ENCODE data around the gene FOXL1. TPM values are rescaled to one million over a fixed set of nuclear protein-coding genes. Genes with fewer than 3 reads are reported as not detected.

Gene FOXL1
- under 1 TPM in 1 of 3 donors, not detected in 2; 0.10 TPM for total RNA-seq
- not detected for total RNA-seq (2013)

GRCh38 chr16:86578061-86578599 lies at the start of gene FOXL1:
TSS of gene FOXL1 (plus strand) at chr16:86578549. CDS start at chr16:86578724, 175 bp downstream.
- Histone ChIP-seq H3K36me3 (ENCODE audit: control insufficient read depth, insufficient read depth, low read length) (no peaks in the 10 kb centered on the region), H3K27me3 (ENCODE audit: control insufficient read depth, insufficient read depth, low read length) (peaks cover 26% of the 10 kb centered on the region), H3K27ac (ENCODE audit: low read length) (no peak within 1 kb of the TSS), H3K9me3 (ENCODE audit: control insufficient read depth, insufficient read depth, low read length) (no peaks in the 10 kb centered on the region), H3K4me1 (ENCODE audit: control insufficient read depth, insufficient read depth, low read length) (peaks cover 12% of the 10 kb centered on the region), H3K4me3 (ENCODE audit: low read length) (no peak within 1 kb of the TSS)
- Mint-ChIP-seq H3K36me3 (no peaks in the 10 kb centered on the region), H3K9me3 (no peaks in the 10 kb centered on the region), H3K27me3 (ENCODE audit: low read depth in 2 of 2) (peaks cover 65 to 74% of the 10 kb centered on the region in 2 donors), H3K4me3 (peak within 1 kb of the TSS; percentile 28), H3K4me1 (peaks cover 5 to 10% of the 10 kb centered on the region in 2 donors), H3K27ac (no peak within 1 kb of the TSS)
- DNase-seq (no peak), ATAC-seq (no peak)
- intact Hi-C loops (cut with micrococcal nuclease), result no loop called here
- no peak for TF ChIP-seq CTCF (IDR thresholded peaks at IDR 0.05)
- WGBS (ENCODE audit: insufficient coverage), result 88% methylated on average over 11 of the region's 13 CpGs

GRCh38 chr16:86529160-86529559 lies 49.2 kb upstream of the FOXL1 start:
- Mint-ChIP-seq H3K4me3 (no peak overlapping the region), H3K4me1 (no peaks in the 10 kb centered on the region), H3K36me3 (no peaks in the 10 kb centered on the region), H3K9me3 (no peaks in the 10 kb centered on the region), H3K27me3 (ENCODE audit: low read depth in 2 of 2) (no peaks in the 10 kb centered on the region), H3K27ac (no peak overlapping the region)
- Histone ChIP-seq H3K9me3 (ENCODE audit: control insufficient read depth, insufficient read depth, low read length) (no peaks in the 10 kb centered on the region), H3K27ac (ENCODE audit: low read length) (no peak overlapping the region), H3K27me3 (ENCODE audit: control insufficient read depth, insufficient read depth, low read length) (no peaks in the 10 kb centered on the region), H3K4me3 (ENCODE audit: low read length) (no peak overlapping the region), H3K4me1 (ENCODE audit: control insufficient read depth, insufficient read depth, low read length) (no peaks in the 10 kb centered on the region), H3K36me3 (ENCODE audit: control insufficient read depth, insufficient read depth, low read length) (peaks cover 4% of the 10 kb centered on the region)
- 90% methylated on average over 8 of the region's 8 CpGs for WGBS (ENCODE audit: insufficient coverage)
- TF ChIP-seq CTCF (IDR thresholded peaks at IDR 0.05), result no peak
- intact Hi-C loops (cut with micrococcal nuclease), result no loop called here
- no peak for ATAC-seq
- DNase-seq, result no peak

- H3K36me3 ChIP-seq (ENCODE audit: control insufficient read depth, insufficient read depth, low read length), result peaks cover 4% of the 10 kb centered on the region
Observed at GRCh38 chr16:86530251-86531190, 47.8 kb upstream of the FOXL1 start.

More at GRCh38 chr16:86530251-86531190, 47.8 kb upstream of the FOXL1 start:
- no peak overlapping the region for H3K27ac ChIP-seq (ENCODE audit: low read length)
- 95% methylated on average over 31 of the region's 31 CpGs for WGBS (ENCODE audit: insufficient coverage)
- DNase-seq (no peak), ATAC-seq (no peak)
- H3K4me3 Mint-ChIP-seq, result no peak overlapping the region
- intact Hi-C loops (cut with micrococcal nuclease), result no loop called here
- H3K27me3 ChIP-seq (ENCODE audit: control insufficient read depth, insufficient read depth, low read length), result no peaks in the 10 kb centered on the region
- no peaks in the 10 kb centered on the region for H3K4me1 Mint-ChIP-seq
- H3K9me3 Mint-ChIP-seq, result no peaks in the 10 kb centered on the region
- no peak for TF ChIP-seq CTCF (IDR thresholded peaks at IDR 0.05)
- H3K27ac Mint-ChIP-seq, result no peak overlapping the region
- H3K9me3 ChIP-seq (ENCODE audit: control insufficient read depth, insufficient read depth, low read length), result no peaks in the 10 kb centered on the region
- no peaks in the 10 kb centered on the region for H3K27me3 Mint-ChIP-seq (ENCODE audit: low read depth in 2 of 2)
- H3K36me3 Mint-ChIP-seq, result no peaks in the 10 kb centered on the region
- no peak overlapping the region for H3K4me3 ChIP-seq (ENCODE audit: low read length)
- H3K4me1 ChIP-seq (ENCODE audit: control insufficient read depth, insufficient read depth, low read length), result no peaks in the 10 kb centered on the region
